HG03095 (cell line): ENCODE results near the gene ZNF426.

Experiments used
- ATAC-seq: cut with Tn5 transposase; IDR thresholded peaks from one replicate; pipeline ENCODE4 v1.9.1; 2021; ENCODE audit warnings: moderate library complexity; ENCODE audit not compliant: unreplicated experiment

Gene ZNF426

DNA sequence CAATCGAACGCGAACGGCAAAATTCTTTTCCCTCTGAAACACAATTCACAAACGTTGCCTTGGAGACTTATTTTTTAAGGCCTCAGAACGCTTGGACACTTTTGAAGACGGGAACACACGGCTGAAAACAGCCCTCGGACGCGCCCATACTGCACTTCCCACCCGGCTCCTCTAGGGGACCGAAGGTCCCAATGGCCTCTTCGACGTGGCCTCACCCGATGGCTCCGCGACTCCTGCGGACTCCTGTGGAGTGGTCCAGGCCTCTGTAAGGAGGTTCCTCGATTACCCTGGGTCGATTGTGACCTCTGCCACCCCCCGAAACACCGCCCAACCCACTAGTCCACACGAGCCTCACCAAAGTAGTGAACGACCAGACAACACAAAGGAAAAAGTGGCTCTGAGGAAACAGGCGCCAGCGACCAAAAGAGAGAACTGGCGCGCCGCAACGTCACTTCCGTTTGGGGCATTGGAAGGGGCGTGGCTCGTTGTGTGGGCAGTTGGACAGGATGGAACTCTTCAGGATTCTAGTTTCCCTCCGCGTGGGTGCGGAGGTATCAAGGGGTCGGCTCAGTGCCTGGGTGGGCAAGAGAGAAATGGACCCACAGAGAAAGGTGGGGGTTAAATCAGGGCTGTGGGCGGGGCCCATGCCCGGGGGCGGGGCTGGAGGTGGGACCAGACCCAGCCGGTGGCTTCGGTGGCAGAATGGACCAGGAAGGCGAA is 40.1 kb downstream of the ZNF426 start, which contains the start of gene ZNF560:
Gene ZNF560, minus strand, starts transcription at position 434 of the 720 bp plus-strand sequence. CDS start 23,303 bp downstream, outside the sequence.
- ATAC-seq: no peak

DNA sequence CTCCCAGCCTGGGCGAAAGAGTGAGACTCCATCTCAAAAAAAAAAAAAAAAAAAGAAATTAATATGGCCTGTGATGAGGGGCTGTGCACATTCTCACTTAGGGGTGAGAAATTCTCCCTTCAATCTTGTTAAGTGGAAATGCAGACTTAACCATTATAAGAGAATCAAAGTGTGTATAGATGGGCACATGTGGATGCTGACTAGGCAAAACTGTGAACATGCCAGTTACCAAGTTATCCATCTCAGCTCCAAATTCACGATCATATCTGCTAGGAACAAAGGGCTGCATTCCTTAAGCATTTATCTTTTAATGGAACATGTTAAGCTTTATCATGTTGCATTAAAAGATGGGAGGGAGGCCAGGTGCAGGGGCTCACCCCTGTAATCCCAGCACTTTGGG is 44.3 kb downstream of the ZNF426 start:
- no peak for ATAC-seq

DNA sequence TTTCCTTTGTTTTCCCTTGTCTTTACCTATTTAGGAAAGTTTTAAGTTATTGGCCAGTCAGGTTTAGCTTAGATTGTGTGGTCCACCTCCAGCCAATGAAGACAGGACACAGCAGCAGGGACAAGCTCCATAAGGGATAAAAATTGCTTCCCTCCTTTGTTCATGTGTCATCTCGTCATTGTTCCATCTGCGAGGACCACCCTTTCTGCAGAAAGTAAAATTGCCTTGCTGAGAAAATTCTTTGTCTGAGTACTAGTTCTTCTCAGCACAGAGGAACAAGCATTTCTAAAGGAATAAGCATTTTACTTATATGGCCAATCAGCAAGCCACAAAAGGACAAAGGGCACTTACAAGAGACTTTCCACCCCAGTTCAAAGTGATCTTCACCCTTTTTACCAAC is 51.4 kb downstream of the ZNF426 start:
- no peak for ATAC-seq

DNA sequence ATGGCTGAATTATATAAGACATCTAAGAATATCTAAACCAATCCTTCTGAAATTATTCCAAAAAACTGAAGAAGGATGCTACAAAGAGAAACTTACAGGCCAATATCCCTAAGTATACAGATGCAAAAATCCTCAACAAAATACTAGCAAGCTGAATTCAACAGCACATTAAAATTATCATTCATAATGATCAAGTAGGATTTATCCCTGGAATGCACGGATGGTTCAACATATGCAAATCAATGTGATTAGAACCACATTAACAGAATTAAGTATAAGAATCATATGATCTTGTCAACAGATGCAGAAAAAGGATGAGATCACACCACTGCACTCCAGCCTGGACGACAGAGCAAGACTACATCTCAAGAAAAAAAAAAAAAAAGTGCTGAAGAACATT is 53.3 kb downstream of the ZNF426 start:
- no peak for ATAC-seq

DNA sequence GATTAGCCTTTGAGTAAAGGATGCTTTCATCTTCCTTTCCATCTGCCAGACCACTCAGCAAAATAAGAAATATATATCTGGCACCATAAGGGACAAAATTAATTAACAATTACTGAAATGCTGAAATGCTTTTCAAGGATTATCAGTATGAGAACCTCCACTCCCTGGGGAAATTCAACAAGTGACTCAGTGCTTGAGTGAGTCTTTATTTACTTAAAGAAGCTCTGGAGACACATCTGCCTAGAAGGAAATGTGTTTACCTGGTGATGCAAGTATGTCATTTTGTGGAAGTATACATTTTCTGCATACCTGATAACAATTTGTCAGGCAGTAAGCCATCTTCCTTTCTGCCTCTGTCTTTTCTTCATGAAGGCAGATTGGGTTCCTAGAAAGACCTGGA is 63.5 kb downstream of the ZNF426 start:
- no peak for ATAC-seq
